B cell (primary cell): ENCODE measurements around the gene WNT3A. TPM values are rescaled to one million over a fixed set of nuclear protein-coding genes. Genes with fewer than 3 reads are reported as not detected.

Experiments
- ATAC-seq: fragments of 200-7000 bp; cut with Tn5 transposase; one replicate; pipeline ENCODE4 v1.10.0; 2021; ENCODE audit warnings: low read depth, mild to moderate bottlenecking, moderate number of reproducible peaks, moderate library complexity
- CTCF ChIA-PET: fragments of 350-600 bp; sonication (Branson Sonifier 250); formaldehyde crosslinking; loops from one replicate; lab custom pipeline; 2021; ENCODE audit warnings: antibody characterized with exemption, inconsistent platforms; lab: Charles Lee
- POLR2A ChIA-PET: fragments of 350-600 bp; sonication (Branson Sonifier 250); formaldehyde crosslinking; loops from one replicate; lab custom pipeline; 2021; ENCODE audit warnings: antibody characterized with exemption; lab: Charles Lee
- DNase-seq: peaks from one replicate; pipeline ENCODE4 v3.0.0; 2013
- H2AFZ ChIP-seq: 2 replicates; pipeline ENCODE4 v1.6.1; 2012; ENCODE audit warnings: mild to moderate bottlenecking, low read depth, low read length; ENCODE audit not compliant: insufficient read depth, poor library complexity, severe bottlenecking
- H3K27ac ChIP-seq, 2 donors: 1 replicate in 1 of 2; 2 replicates in 1 of 2; pipeline ENCODE4 v1.5.1; 2012 to 2013; ENCODE audit warnings: low read length in 2 of 2, mild to moderate bottlenecking in 2 of 2, moderate library complexity in 1 of 2
- H3K27me3 ChIP-seq, 4 experiments: fragments of 200-600 bp in 1 of 4; sonication (generic) in 1 of 4; replicated peaks in 1 of 4; 1 replicate in 2 of 4; 2 replicates in 2 of 4; pipeline versions ENCODE4 v1.6.1 to v1.7.0; 2013 to 2016; ENCODE audit warnings: low read length in 3 of 4, mild to moderate bottlenecking in 2 of 4, mixed read lengths in 1 of 4, moderate library complexity in 1 of 4; ENCODE audit not compliant: insufficient read depth in 4 of 4, control insufficient read depth in 3 of 4; ENCODE audit errors: control extremely low read depth in 1 of 4
- H3K36me3 ChIP-seq, 2 experiments: replicated peaks in 1 of 2; 1 replicate in 1 of 2; 2 replicates in 1 of 2; pipeline versions ENCODE4 v1.6.1 to v1.7.1; 2013; ENCODE audit warnings: low read length in 1 of 2; ENCODE audit not compliant: insufficient read depth in 2 of 2, control insufficient read depth in 1 of 2; ENCODE audit errors: control extremely low read depth in 1 of 2, extremely low read depth in 1 of 2
- H3K4me1 ChIP-seq, 2 donors: fragments of 200-600 bp in 1 of 2; sonication (generic) in 1 of 2; 1 replicate in 1 of 2; 2 replicates in 1 of 2; pipeline versions ENCODE4 v1.5.1 to v1.6.1; 2013 to 2017; ENCODE audit warnings: low read length in 2 of 2; ENCODE audit not compliant: control insufficient read depth in 2 of 2, insufficient read depth in 2 of 2
- H3K4me2 ChIP-seq: replicated peaks from 2 replicates; pipeline ENCODE3; 2012; ENCODE audit warnings: mild to moderate bottlenecking, low read depth, low read length; ENCODE audit not compliant: poor library complexity, severe bottlenecking
- H3K4me3 ChIP-seq, 5 experiments: fragments of 200-600 bp in 1 of 5; sonication (generic) in 1 of 5; 1 replicate in 3 of 5; 2 replicates in 2 of 5; pipeline versions ENCODE4 v1.5.1 to v1.7.0; 2011 to 2016; ENCODE audit warnings: low read length in 4 of 5, mild to moderate bottlenecking in 4 of 5, low read depth in 2 of 5, control low read depth in 1 of 5, moderate library complexity in 1 of 5; ENCODE audit not compliant: insufficient read depth in 1 of 5; ENCODE audit errors: control extremely low read depth in 1 of 5, extremely low read depth in 1 of 5
- H3K79me2 ChIP-seq: fragments of 200-600 bp; sonication (generic); one replicate; pipeline ENCODE4 v1.6.0; 2016; ENCODE audit warnings: low read length; ENCODE audit not compliant: control insufficient read depth, insufficient read depth
- H3K9ac ChIP-seq: fragments of 200-600 bp; sonication (generic); 2 replicates; pipeline ENCODE4 v1.6.1; 2017; ENCODE audit warnings: mild to moderate bottlenecking, low read length, moderate library complexity
- H3K9me3 ChIP-seq, 3 donors: one replicate each; pipeline versions ENCODE4 v1.6.1 to v1.7.1; 2013; ENCODE audit warnings: low read length in 2 of 3; ENCODE audit not compliant: control insufficient read depth in 2 of 3, insufficient read depth in 1 of 3; ENCODE audit errors: control extremely low read depth in 1 of 3
- H4K20me1 ChIP-seq: 2 replicates; pipeline ENCODE4 v1.6.0; 2012; ENCODE audit warnings: mild to moderate bottlenecking, low read length; ENCODE audit not compliant: insufficient read depth, control insufficient read depth, poor library complexity, severe bottlenecking
- H3K27ac Mint-ChIP-seq: one replicate; pipeline ENCODE4 v1.8.0; 2021; ENCODE audit warnings: mixed read lengths
- H3K27me3 Mint-ChIP-seq: one replicate; pipeline ENCODE4 v1.8.0; 2021; ENCODE audit warnings: mixed read lengths
- H3K4me1 Mint-ChIP-seq: one replicate; pipeline ENCODE4 v1.8.0; 2021; ENCODE audit warnings: mixed read lengths
- H3K4me3 Mint-ChIP-seq: one replicate; pipeline ENCODE4 v1.8.0; 2021; ENCODE audit warnings: mixed read lengths
- H3K9me3 Mint-ChIP-seq: one replicate; pipeline ENCODE4 v1.8.0; 2022; ENCODE audit warnings: mixed read lengths; ENCODE audit not compliant: insufficient read depth
- EZH2 ChIP-seq: IDR thresholded peaks from 2 replicates; pipeline ENCODE4 v1.6.1; 2012; ENCODE audit warnings: borderline replicate concordance, low read depth, mild to moderate bottlenecking, moderate library complexity, low read length; ENCODE audit not compliant: insufficient read depth, poor library complexity, severe bottlenecking
- WGBS: methylation state at CpG from one replicate; pipeline ENCODE4 v1.1.5; 2013; ENCODE audit warnings: missing lambda C conversion rate; ENCODE audit not compliant: insufficient coverage; 5-methylcytosine and 5-hydroxymethylcytosine counted together
- intact Hi-C: fragments of 100-400 bp; cut with micrococcal nuclease; formaldehyde crosslinking; loops from one replicate; pipeline ENCODE4 v1.10.0; 2022
- polyA plus RNA-seq: library from polyadenylated mRNA; depleted of rRNA; stranded (reverse); fragments of >200 nt; gene quantifications from 2 replicates; pipeline ENCODE4 v1.2.3, GENCODE V29; 2012
- total RNA-seq, 2 donors: library from RNA; stranded (reverse); fragments of 120-200 nt in 1 of 2; gene quantifications; 1 replicate in 1 of 2; 2 replicates in 1 of 2; pipeline versions ENCODE4 v1.2.3 to v1.2.4, GENCODE V29; 2013 to 2022
- TF ChIP-seq, protein P1 (sequence below): fragments of 200-600 bp; IDR thresholded peaks from one replicate; pipeline ENCODE4 v1.8.0; 2022; ENCODE audit warnings: antibody characterized with exemption, mild to moderate bottlenecking

Gene WNT3A
- total and polyA plus RNA-seq, 2 donors (not counting 1 experiment from before 2014, with no cell fraction given) = 0.03 TPM; not detected in 1

DNA sequence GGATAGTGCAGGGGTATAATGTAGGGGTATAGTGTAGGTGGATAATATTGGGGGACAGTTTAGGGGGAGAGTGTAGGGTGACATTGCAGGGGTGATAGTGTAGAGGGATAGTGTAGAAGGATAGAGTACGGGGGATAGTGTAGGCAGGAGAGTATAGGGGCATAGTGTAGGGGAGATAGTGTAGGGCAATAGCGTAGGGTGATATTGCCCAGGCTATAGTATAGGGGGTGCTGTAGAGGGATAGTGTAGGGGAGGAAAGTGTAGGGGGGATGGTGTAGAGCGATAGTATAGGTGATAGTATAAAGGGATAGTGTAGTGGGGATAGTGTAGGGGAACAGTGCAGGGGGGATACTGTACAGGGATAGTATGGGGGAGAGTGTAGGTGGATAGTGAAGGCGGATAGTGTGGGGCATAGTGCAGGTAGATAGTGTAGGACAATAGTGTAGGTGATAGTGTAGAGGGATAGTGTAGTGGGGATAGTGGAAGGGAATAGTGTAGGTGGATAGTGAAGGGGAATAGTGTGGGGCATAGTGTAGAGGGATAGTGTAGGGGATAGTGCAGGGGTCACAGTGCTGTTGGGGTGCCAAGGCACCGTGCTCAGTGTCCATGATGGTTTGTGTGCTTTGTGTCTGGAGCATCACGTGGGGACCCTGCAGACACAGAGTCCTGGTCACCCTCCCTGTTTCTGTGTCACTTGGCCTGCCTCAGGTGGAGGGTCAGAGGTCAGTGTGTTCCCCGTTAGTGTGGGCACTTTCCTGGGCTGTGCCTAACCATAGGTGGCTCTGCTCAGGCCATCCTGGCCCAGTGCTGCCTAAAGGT lies 65.2 kb downstream of the WNT3A start:
- no peak overlapping the region for H2AFZ ChIP-seq
- no peak overlapping the region for H3K9ac ChIP-seq
- no peak overlapping the region for H3K4me3 Mint-ChIP-seq
- ChIA-PET CTCF (no interaction called here), POLR2A (no interaction called here)
- no peaks in the 10 kb centered on the region for H3K4me1 ChIP-seq
- no peaks in the 10 kb centered on the region for H3K9me3 Mint-ChIP-seq
- no peak for TF ChIP-seq EZH2
- TF ChIP-seq, protein P1, sequence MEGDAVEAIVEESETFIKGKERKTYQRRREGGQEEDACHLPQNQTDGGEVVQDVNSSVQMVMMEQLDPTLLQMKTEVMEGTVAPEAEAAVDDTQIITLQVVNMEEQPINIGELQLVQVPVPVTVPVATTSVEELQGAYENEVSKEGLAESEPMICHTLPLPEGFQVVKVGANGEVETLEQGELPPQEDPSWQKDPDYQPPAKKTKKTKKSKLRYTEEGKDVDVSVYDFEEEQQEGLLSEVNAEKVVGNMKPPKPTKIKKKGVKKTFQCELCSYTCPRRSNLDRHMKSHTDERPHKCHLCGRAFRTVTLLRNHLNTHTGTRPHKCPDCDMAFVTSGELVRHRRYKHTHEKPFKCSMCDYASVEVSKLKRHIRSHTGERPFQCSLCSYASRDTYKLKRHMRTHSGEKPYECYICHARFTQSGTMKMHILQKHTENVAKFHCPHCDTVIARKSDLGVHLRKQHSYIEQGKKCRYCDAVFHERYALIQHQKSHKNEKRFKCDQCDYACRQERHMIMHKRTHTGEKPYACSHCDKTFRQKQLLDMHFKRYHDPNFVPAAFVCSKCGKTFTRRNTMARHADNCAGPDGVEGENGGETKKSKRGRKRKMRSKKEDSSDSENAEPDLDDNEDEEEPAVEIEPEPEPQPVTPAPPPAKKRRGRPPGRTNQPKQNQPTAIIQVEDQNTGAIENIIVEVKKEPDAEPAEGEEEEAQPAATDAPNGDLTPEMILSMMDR = no peak
- 70% methylated on average over 7 of the region's 7 CpGs for WGBS
- peaks cover 12% of the 10 kb centered on the region for H4K20me1 ChIP-seq
- no peak overlapping the region for H3K4me2 ChIP-seq
- DNase-seq = no peak
- intact Hi-C loops = no loop called here
- H3K79me2 ChIP-seq = no peaks in the 10 kb centered on the region
- no peak overlapping the region for H3K27ac ChIP-seq
- H3K4me3 ChIP-seq = no peak overlapping the region
- H3K27ac Mint-ChIP-seq = no peak overlapping the region
- no peaks in the 10 kb centered on the region for H3K36me3 ChIP-seq
- no peak for ATAC-seq
- no peaks in the 10 kb centered on the region for H3K9me3 ChIP-seq
- H3K27me3 ChIP-seq = peaks cover 0 to 25% (median 3%) of the 10 kb centered on the region in 4 experiments
- peaks cover 2% of the 10 kb centered on the region for H3K4me1 Mint-ChIP-seq
- H3K27me3 Mint-ChIP-seq = no peaks in the 10 kb centered on the region

GRCh38 chr1:228072658-228073043 lies 65.9 kb downstream of the WNT3A start:
- no peak overlapping the region for H3K4me3 Mint-ChIP-seq
- no peak overlapping the region for H2AFZ ChIP-seq
- H3K27ac Mint-ChIP-seq = no peak overlapping the region
- CTCF ChIA-PET = no interaction called here
- H3K27me3 ChIP-seq = peaks cover 0 to 20% (median 3%) of the 10 kb centered on the region in 4 experiments
- no peak for DNase-seq
- no peak for ATAC-seq
- peaks cover 12% of the 10 kb centered on the region for H4K20me1 ChIP-seq
- no peaks in the 10 kb centered on the region for H3K27me3 Mint-ChIP-seq
- POLR2A ChIA-PET = no interaction called here
- H3K9ac ChIP-seq = no peak overlapping the region
- no peaks in the 10 kb centered on the region for H3K79me2 ChIP-seq
- no peaks in the 10 kb centered on the region for H3K9me3 ChIP-seq
- no peak overlapping the region for H3K27ac ChIP-seq
- H3K4me1 ChIP-seq = no peaks in the 10 kb centered on the region
- no peak overlapping the region for H3K4me3 ChIP-seq
- 66% methylated on average over 5 of the region's 5 CpGs for WGBS
- no peaks in the 10 kb centered on the region for H3K9me3 Mint-ChIP-seq
- intact Hi-C loops = no loop called here
- H3K4me1 Mint-ChIP-seq = peaks cover 4% of the 10 kb centered on the region
- H3K36me3 ChIP-seq = no peaks in the 10 kb centered on the region
- no peak overlapping the region for H3K4me2 ChIP-seq
- no peak for TF ChIP-seq EZH2
- TF ChIP-seq, protein P1 = no peak
